Type B pancreatic cell (in vitro differentiated cells): ENCODE measurements around the gene ZNF668. TPM values are rescaled to one million over a fixed set of nuclear protein-coding genes. Genes with fewer than 3 reads are reported as not detected.
"Not testable (repeated sequence)": the region's sequence is repeated elsewhere in the genome, so short reads cannot be mapped to it uniquely, and the experiment has no call there.

Experiments
- DNase-seq: peaks from one replicate; pipeline ENCODE4 v3.0.0; 2021; ENCODE audit warnings: mixed read lengths; ENCODE audit not compliant: unreplicated experiment; ENCODE audit errors: extremely low spot score
- H3K27ac Mint-ChIP-seq: 2 replicates; pipeline ENCODE4 v1.8.0; 2021; ENCODE audit warnings: mild to moderate bottlenecking, mixed read lengths
- H3K27me3 Mint-ChIP-seq: 2 replicates; pipeline ENCODE4 v1.8.0; 2021; ENCODE audit warnings: mixed read lengths
- H3K36me3 Mint-ChIP-seq: 2 replicates; pipeline ENCODE4 v1.8.0; 2021; ENCODE audit warnings: mixed read lengths
- H3K4me1 Mint-ChIP-seq: one replicate; pipeline ENCODE4 v1.8.0; 2021; ENCODE audit warnings: mixed read lengths; ENCODE audit not compliant: unreplicated experiment
- H3K4me3 Mint-ChIP-seq: 2 replicates; pipeline ENCODE4 v1.8.0; 2021; ENCODE audit warnings: mild to moderate bottlenecking, mixed read lengths
- H3K9me3 Mint-ChIP-seq: 2 replicates; pipeline ENCODE4 v1.8.0; 2021; ENCODE audit warnings: mixed read lengths
- total RNA-seq: library from RNA; stranded (reverse); gene quantifications from 2 replicates; pipeline ENCODE4 v1.2.1, GENCODE V29; 2021; ENCODE audit warnings: low replicate concordance
- TF ChIP-seq, protein P1 (sequence below): fragments of 200-600 bp; sonication (generic); conservative IDR thresholded peaks from 2 replicates; pipeline ENCODE4 v1.5.0; 2021; ENCODE audit warnings: antibody characterized with exemption, mild to moderate bottlenecking

ZNF668 gene
- total RNA-seq, 1 donor from 2014 or later = 13.4 TPM

DNA sequence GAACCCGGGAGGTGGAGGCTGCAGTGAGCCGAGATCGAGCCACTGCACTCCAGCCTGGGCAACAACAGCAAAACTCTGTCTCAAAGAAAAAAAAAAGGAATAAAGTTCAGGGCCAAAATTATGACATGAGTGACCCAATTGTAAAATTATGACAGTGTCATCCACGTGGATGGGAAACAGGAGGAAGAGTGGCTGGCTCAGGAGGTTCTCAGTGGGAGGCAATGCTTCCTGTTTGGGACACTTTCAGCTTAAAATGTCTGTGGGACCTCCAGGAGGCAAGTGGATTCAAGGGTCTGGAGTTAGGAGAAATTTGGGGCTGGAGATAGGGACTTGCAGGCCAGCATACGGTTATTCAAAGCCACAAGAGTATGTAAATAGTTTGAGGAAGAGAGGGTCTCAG lies 48.7 kb downstream of the ZNF668 start:
- H3K36me3 Mint-ChIP-seq = no peaks in the 10 kb centered on the region
- TF ChIP-seq, protein P1, sequence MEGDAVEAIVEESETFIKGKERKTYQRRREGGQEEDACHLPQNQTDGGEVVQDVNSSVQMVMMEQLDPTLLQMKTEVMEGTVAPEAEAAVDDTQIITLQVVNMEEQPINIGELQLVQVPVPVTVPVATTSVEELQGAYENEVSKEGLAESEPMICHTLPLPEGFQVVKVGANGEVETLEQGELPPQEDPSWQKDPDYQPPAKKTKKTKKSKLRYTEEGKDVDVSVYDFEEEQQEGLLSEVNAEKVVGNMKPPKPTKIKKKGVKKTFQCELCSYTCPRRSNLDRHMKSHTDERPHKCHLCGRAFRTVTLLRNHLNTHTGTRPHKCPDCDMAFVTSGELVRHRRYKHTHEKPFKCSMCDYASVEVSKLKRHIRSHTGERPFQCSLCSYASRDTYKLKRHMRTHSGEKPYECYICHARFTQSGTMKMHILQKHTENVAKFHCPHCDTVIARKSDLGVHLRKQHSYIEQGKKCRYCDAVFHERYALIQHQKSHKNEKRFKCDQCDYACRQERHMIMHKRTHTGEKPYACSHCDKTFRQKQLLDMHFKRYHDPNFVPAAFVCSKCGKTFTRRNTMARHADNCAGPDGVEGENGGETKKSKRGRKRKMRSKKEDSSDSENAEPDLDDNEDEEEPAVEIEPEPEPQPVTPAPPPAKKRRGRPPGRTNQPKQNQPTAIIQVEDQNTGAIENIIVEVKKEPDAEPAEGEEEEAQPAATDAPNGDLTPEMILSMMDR = no peak
- no peak overlapping the region for H3K4me3 Mint-ChIP-seq
- no peak overlapping the region for H3K27ac Mint-ChIP-seq
- H3K4me1 Mint-ChIP-seq = no peaks in the 10 kb centered on the region
- H3K27me3 Mint-ChIP-seq = no peaks in the 10 kb centered on the region
- H3K9me3 Mint-ChIP-seq = no peaks in the 10 kb centered on the region
- DNase-seq = no peak

DNA sequence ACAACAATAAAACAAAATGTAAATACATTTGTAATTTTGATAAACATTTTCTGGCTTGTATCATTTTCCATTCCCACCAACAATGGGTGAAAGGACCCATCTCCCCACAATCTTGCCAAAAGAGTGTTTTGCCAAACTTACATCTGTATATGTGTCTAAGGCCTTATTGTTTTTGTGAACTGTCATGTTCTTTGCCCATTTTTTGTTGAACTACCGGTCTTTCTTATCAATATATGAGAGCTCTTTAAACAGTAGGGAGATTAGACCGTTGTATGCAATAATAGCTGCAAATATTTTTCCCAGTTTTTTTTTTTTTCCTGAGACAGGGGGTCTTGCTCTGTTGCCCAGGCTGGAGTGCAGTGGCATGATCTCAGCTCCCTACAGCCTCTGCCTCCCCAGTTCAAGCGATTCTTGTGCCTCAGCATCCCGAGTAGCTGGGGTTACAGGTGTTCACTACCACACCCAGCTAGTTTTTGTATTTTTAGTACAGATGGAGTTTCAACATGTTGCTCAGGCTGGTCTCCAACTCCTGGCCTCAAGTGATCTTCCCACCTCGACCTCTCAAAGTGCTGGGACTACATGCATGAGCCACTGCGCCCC lies 50.3 kb downstream of the ZNF668 start:
- H3K27me3 Mint-ChIP-seq = no peaks in the 10 kb centered on the region
- no peak for DNase-seq
- TF ChIP-seq, protein P1 = no peak
- H3K4me3 Mint-ChIP-seq = no peak overlapping the region
- no peak overlapping the region for H3K27ac Mint-ChIP-seq
- H3K4me1 Mint-ChIP-seq = no peaks in the 10 kb centered on the region
- H3K9me3 Mint-ChIP-seq = no peaks in the 10 kb centered on the region
- H3K36me3 Mint-ChIP-seq = no peaks in the 10 kb centered on the region

DNA sequence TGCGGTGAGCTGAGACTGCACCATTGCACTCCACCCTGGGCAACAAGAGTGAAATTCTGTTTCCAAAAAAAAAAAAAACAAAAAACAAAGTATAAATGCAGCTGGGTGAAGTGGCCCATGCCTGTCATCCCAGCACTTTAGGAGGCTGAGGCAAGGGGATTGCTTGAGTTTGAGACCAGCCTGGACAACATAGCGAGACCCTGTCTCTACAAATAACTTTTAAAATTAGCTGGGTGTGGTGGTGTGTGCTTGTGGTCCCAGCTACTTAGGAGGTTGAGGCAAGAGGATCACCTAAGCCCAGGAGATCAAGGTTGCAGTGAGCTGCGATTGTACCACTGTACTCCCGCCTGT lies 50.8 kb downstream of the ZNF668 start:
- no peak for DNase-seq
- Mint-ChIP-seq H3K4me3 (no peak overlapping the region), H3K36me3 (no peaks in the 10 kb centered on the region), H3K27me3 (no peaks in the 10 kb centered on the region), H3K27ac (no peak overlapping the region), H3K4me1 (no peaks in the 10 kb centered on the region), H3K9me3 (no peaks in the 10 kb centered on the region)
- TF ChIP-seq, protein P1 = no peak

DNA sequence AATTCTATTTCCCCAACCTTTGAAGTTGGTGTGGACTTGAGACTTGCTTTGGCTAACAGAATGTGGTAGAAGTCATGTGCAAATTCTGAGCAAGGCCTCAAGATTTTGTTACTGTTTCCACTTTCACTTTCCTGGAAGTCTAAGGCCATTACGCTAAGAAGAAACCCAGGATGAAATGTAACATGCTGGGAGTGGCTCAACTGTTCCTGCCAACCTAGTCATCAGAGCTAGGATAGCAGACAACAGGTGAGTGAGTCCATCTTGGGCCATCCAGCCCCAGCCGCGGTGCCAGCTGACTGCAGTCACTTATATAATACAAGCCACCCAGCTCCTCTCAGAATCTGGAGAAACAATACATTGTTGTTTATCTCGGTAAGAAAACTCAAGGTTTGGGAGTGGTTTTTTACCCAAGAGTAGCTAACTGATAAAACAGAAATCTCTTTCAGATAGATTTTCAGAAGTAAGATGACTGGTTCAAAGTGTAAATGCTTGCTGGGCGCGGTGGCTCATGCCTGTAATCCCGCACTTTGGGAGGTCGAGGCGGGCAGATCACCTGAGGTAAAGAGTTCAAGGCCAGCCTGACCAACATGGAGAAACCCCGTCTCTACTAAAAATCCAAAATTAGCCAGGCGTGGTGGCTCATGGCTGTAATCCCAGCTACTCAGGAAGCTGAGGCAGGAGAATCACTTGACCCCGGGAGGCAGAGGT lies 51.3 kb downstream of the ZNF668 start:
- no peaks in the 10 kb centered on the region for H3K27me3 Mint-ChIP-seq
- no peak for DNase-seq
- no peak overlapping the region for H3K27ac Mint-ChIP-seq
- H3K36me3 Mint-ChIP-seq = no peaks in the 10 kb centered on the region
- no peaks in the 10 kb centered on the region for H3K9me3 Mint-ChIP-seq
- no peaks in the 10 kb centered on the region for H3K4me1 Mint-ChIP-seq
- no peak overlapping the region for H3K4me3 Mint-ChIP-seq
- TF ChIP-seq, protein P1 = no peak

DNA sequence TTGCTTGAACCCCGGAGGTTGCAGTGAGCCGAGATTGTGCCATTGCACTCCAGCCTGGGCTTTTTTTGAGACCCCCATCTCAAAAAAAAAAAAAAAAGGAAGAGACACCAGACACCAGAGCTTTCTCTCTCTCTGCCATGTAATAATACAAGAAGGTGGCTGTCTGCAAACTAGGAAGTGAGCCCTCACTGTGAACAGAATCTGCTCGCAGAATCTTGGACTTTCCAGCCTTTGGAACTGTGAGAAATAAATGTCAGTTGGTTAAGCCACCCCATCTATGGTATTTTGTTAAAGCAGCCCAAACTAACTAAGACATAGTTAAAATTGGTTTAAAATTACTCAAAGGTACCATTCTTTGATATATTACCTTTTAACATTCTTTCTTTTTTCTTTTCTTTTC lies 53.5 kb downstream of the ZNF668 start:
- Mint-ChIP-seq H3K4me1 (no peaks in the 10 kb centered on the region), H3K4me3 (no peak overlapping the region), H3K27me3 (no peaks in the 10 kb centered on the region), H3K27ac (no peak overlapping the region), H3K9me3 (no peaks in the 10 kb centered on the region), H3K36me3 (no peaks in the 10 kb centered on the region)
- no peak for DNase-seq
- TF ChIP-seq, protein P1 = no peak

DNA sequence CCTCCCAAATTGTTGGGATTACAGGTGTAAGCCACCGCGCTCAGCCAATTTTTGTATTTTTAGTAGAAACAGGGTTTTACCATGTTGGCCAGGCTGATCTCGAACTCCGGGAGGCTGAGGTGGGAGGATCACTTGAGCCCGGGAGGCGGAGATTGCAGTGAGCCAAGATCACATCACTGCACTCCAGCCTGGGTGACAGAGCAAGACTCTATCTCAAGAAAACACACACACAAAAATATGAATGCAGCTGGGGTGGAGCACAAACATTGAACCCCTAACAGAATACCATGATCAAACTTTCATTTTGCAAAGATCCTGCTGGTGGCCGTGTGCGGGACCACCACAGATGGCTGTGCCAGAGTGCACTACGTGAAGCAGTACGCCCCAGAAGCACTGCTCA lies 56.3 kb downstream of the ZNF668 start:
- H3K27ac Mint-ChIP-seq, H3K36me3 Mint-ChIP-seq, H3K4me3 Mint-ChIP-seq, H3K9me3 Mint-ChIP-seq, DNase-seq, H3K4me1 Mint-ChIP-seq: not testable (repeated sequence)
- peaks cover 22% of the 10 kb centered on the region for H3K27me3 Mint-ChIP-seq
